ENCODE measurements around the gene CERS2. TPM values are rescaled to one million over a fixed set of nuclear protein-coding genes. Genes with fewer than 3 reads are reported as not detected.

CERS2 gene
- total RNA-seq, 2 donors from 2014 or later: 117 to 141 TPM

- peaks cover 9 to 10% of the 10 kb centered on the region in 2 donors for H3K36me3 ChIP-seq
- no peaks in the 10 kb centered on the region for H3K4me1 ChIP-seq (replicated peaks)
- H3K9me3 ChIP-seq: no peaks in the 10 kb centered on the region
- no peak overlapping the region for H3K4me3 ChIP-seq
- no peak for TF ChIP-seq POLR2A (IDR thresholded peaks at IDR 0.05)
- TF ChIP-seq POLR2AphosphoS5 (IDR thresholded peaks at IDR 0.05): no peak
- no peak for TF ChIP-seq CTCF (IDR thresholded peaks at IDR 0.05)
- peak overlapping the region in 1 of 2 donors; percentile 33 for H3K27ac ChIP-seq
- no peaks in the 10 kb centered on the region for H3K27me3 ChIP-seq (replicated peaks; ENCODE audit: insufficient read depth)
- DNase-seq (ENCODE audit: low spot score): no peak
- intact Hi-C loops (cut with DNase I): no loop called here
- 46% methylated on average over 4 of the region's 4 CpGs for WGBS
Measured at GRCh38 chr1:150995460-150995859, 20.8 kb upstream of the CERS2 start.

GRCh38 chr1:150994248-150994647, 19.6 kb upstream of the CERS2 start:
- no peak for DNase-seq (ENCODE audit: low spot score)
- Histone ChIP-seq H3K9me3 (no peaks in the 10 kb centered on the region), H3K27me3 (replicated peaks; ENCODE audit: insufficient read depth) (no peaks in the 10 kb centered on the region), H3K36me3 (peaks cover 9 to 10% of the 10 kb centered on the region in 2 donors), H3K4me1 (replicated peaks) (no peaks in the 10 kb centered on the region), H3K27ac (no peak overlapping the region), H3K4me3 (no peak overlapping the region)
- no peak for TF ChIP-seq POLR2A (IDR thresholded peaks at IDR 0.05)
- TF ChIP-seq CTCF (IDR thresholded peaks at IDR 0.05): no peak
- no peak for TF ChIP-seq POLR2AphosphoS5 (IDR thresholded peaks at IDR 0.05)
- intact Hi-C loops (cut with DNase I): no loop called here
- 80% methylated on average over 3 of the region's 3 CpGs for WGBS

DNA sequence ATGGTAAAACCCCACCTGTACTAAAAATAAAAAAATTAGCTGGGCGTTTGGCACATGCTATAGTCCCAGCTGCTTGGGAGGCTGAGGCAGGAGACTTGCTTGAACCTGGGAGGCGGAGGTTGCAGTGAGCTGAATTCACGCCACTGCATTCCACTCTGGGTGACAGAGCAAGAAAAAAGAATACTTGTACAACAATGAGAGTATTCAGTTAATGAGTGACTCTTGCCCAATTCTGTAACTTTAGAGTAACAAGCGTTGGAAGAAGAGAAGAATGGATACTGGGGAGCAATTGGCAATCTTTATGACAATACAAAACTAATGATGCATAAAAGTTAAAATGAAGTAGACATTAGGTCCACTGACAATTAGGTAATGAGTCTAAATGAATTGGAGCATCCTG, 18.0 kb upstream of the CERS2 start:
- TF ChIP-seq CTCF (IDR thresholded peaks at IDR 0.05): no peak
- TF ChIP-seq POLR2A (IDR thresholded peaks at IDR 0.05): no peak
- no peak for TF ChIP-seq POLR2AphosphoS5 (IDR thresholded peaks at IDR 0.05)
- WGBS: 45% methylated on average over 4 of the region's 4 CpGs
- no peak for DNase-seq (ENCODE audit: low spot score)
- no peaks in the 10 kb centered on the region for H3K27me3 ChIP-seq (replicated peaks; ENCODE audit: insufficient read depth)
- no peak overlapping the region for H3K4me3 ChIP-seq
- H3K36me3 ChIP-seq: peaks cover 0 to 3% of the 10 kb centered on the region in 2 donors
- H3K4me1 ChIP-seq (replicated peaks): no peaks in the 10 kb centered on the region
- no peaks in the 10 kb centered on the region for H3K9me3 ChIP-seq
- intact Hi-C loops (cut with DNase I): no loop called here
- no peak overlapping the region for H3K27ac ChIP-seq

DNA sequence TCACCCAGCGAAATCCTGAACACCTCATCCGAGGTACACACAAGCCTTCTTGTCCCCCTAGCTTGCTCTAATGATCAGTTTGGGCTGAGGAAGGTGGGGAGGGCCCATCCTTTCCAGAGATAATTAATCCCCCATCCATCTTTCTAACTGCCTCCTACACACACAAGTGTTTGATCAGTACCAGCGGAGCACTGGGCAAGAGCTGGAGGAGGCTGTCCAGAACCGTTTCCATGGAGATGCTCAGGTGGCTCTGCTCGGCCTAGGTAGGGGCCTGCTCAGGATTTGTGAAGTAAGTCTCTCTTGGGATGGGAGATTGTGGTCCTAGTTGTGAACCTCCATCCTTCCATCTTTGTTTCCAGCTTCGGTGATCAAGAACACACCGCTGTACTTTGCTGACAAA, 13.3 kb upstream of the CERS2 start:
- Histone ChIP-seq H3K27ac (no peak overlapping the region), H3K27me3 (replicated peaks; ENCODE audit: insufficient read depth) (no peaks in the 10 kb centered on the region), H3K36me3 (no peaks in the 10 kb centered on the region), H3K9me3 (no peaks in the 10 kb centered on the region), H3K4me3 (no peak overlapping the region), H3K4me1 (replicated peaks) (no peaks in the 10 kb centered on the region)
- intact Hi-C loops (cut with DNase I): no loop called here
- no peak for TF ChIP-seq POLR2A (IDR thresholded peaks at IDR 0.05)
- no peak for TF ChIP-seq CTCF (IDR thresholded peaks at IDR 0.05)
- no peak for TF ChIP-seq POLR2AphosphoS5 (IDR thresholded peaks at IDR 0.05)
- DNase-seq (ENCODE audit: low spot score): no peak
- 85% methylated on average over 7 of the region's 7 CpGs for WGBS

DNA sequence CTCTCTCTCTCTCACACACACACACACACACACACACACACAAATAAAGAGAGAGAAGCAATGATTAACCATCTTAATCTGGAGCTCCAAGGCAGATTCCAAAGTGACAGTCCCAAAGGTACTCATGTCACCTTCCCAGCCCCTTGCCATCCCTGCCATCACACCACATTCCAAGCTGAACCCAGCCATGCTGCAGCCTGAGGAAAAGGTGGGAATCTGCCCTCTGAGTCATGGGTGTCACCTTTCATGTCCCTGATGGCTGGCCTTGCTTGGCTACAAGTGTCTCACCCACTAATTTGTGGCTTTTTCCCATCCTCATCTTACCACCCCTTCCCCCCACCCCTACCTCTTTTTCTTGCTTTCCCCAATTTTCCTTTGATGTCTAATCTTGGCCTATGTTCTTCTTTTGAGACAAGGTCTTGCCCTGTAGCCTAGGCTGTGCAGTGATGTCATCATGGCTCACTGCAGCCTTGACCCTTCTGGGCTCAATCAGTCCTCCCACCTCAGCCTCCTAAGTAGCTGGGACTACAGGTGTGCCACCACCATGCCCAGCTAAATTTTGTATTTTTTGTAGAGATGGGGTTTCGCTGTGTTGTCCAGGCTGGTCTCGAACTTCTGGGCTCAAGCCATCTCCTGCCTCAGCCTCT, 10.7 kb upstream of the CERS2 start:
- no peak overlapping the region for H3K27ac ChIP-seq
- intact Hi-C loops (cut with DNase I): no loop called here
- H3K27me3 ChIP-seq (replicated peaks; ENCODE audit: insufficient read depth): no peaks in the 10 kb centered on the region
- H3K36me3 ChIP-seq: no peaks in the 10 kb centered on the region
- TF ChIP-seq POLR2A (IDR thresholded peaks at IDR 0.05): no peak
- no peak for TF ChIP-seq POLR2AphosphoS5 (IDR thresholded peaks at IDR 0.05)
- TF ChIP-seq CTCF (IDR thresholded peaks at IDR 0.05): no peak
- H3K4me1 ChIP-seq (replicated peaks): no peaks in the 10 kb centered on the region
- H3K4me3 ChIP-seq: no peak overlapping the region
- no peaks in the 10 kb centered on the region for H3K9me3 ChIP-seq
- no peak for DNase-seq (ENCODE audit: low spot score)
- 100% methylated on average over 2 of the region's 2 CpGs for WGBS

Data from prostate gland (tissue), 2 donors.